HuH-7 (cell line): Measurements from ENCODE around the gene OR6N1.

Experiments
- DNase-seq: peaks from one replicate; pipeline ENCODE4 v3.0.0; 2011; ENCODE audit warnings: low spot score

OR6N1 gene

GRCh38 chr1:158752155-158752712 is 19.8 kb downstream of the OR6N1 start:
- no peak for DNase-seq

- DNase-seq: no peak
Measured at GRCh38 chr1:158735848-158736247, 36.1 kb downstream of the OR6N1 start.

GRCh38 chr1:158732524-158732923 is 39.5 kb downstream of the OR6N1 start:
- no peak for DNase-seq

GRCh38 chr1:158731707-158732106 is 40.3 kb downstream of the OR6N1 start:
- no peak for DNase-seq

- DNase-seq: no peak
Measured at GRCh38 chr1:158730453-158730852, 41.5 kb downstream of the OR6N1 start.

- DNase-seq: no peak
Measured at GRCh38 chr1:158728510-158729225, 43.3 kb downstream of the OR6N1 start.

GRCh38 chr1:158724442-158724841 is 47.6 kb downstream of the OR6N1 start:
- no peak for DNase-seq

- DNase-seq: no peak
Measured at GRCh38 chr1:158720620-158721019, 51.4 kb downstream of the OR6N1 start, which contains the start of gene OR6K3. TSS of gene OR6K3 (minus strand) at chr1:158720720. CDS start at chr1:158718115, 2,605 bp downstream.

GRCh38 chr1:158719664-158720063 is 52.3 kb downstream of the OR6N1 start:
- DNase-seq: no peak

- no peak for DNase-seq
Measured at GRCh38 chr1:158717344-158717743, 54.7 kb downstream of the OR6N1 start.

- DNase-seq: no peak
Measured at GRCh38 chr1:158716335-158716734, 55.7 kb downstream of the OR6N1 start.

- no peak for DNase-seq
Measured at GRCh38 chr1:158714754-158715153, 57.2 kb downstream of the OR6N1 start.
